H54 (cell line): ENCODE data around the gene IQCC.

Source experiments
- DNase-seq: peaks from one replicate; pipeline ENCODE4 v3.0.0; 2011; ENCODE audit warnings: low spot score, mixed read lengths; ENCODE audit not compliant: insufficient read length
- FAIRE-seq: peaks from 3 replicates; lab custom pipeline; 2011; peaks lifted over from hg19 to GRCh38; lab: Jason Lieb, UNC
- POLR2A ChIP-seq: IDR thresholded peaks from 2 replicates; pipeline ENCODE4 v1.6.1; 2011; ENCODE audit warnings: low read depth, mild to moderate bottlenecking, low read length

IQCC gene

DNA sequence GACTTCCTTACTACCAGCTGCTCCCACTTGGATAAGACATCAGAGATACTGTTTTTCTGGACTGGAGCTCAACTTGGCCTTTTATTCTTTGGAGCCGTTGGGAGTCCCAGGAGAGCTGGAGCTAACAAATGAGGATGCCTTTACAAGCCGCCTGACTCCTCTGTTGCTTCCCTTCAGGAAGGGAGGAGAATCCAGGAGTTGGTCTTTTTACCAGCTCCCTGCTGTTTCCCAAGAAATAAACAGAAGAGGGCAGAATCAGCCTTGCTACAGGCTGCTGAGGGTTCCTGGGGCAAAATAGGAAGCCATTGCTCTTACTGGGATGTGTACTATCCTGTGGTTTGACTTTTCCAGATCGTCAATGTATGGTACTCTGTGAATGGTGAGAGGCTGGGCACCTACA, 18.2 kb downstream of the IQCC start:
- FAIRE-seq, result no peak
- DNase-seq, result no peak
- no peak for TF ChIP-seq POLR2A

DNA sequence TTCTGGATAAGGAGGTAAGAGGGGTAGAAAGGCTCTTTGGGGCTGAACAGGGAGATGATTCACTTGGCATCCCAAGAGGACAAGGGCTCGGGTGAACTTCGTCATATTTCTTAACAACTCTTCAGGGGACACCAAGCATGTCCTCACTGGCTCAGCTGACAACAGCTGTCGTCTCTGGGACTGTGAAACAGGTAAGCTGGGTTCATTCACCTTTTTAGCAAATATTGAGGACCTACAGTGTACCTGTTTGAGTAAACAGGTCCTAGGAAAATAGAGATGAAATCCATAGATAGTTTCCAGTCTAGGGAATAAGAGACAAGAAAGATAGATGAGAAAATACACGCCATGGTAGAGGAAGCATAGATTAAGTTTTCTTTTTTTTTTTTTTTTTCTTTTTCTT, 18.8 kb downstream of the IQCC start:
- no peak for DNase-seq
- no peak for TF ChIP-seq POLR2A
- FAIRE-seq, result no peak

DNA sequence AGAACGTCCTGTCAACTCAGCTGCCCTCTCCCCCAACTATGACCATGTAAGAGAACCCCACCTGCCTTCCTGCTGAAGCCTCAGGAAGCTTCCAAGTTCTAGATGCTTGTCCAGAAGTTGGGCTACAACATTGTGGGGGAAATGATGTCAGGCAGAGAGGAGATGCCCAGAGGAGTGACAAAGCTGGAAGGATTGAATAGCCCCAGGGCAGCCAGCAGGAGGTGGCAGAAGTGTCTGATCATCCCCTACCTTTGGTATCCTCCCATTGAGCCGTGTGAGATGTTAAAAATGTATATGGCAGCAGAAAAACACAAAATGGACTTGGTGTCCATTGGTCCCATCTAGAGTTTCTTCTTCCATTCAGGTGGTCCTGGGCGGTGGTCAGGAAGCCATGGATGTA, 23.3 kb downstream of the IQCC start:
- no peak for TF ChIP-seq POLR2A
- DNase-seq (no peak), FAIRE-seq (no peak)

DNA sequence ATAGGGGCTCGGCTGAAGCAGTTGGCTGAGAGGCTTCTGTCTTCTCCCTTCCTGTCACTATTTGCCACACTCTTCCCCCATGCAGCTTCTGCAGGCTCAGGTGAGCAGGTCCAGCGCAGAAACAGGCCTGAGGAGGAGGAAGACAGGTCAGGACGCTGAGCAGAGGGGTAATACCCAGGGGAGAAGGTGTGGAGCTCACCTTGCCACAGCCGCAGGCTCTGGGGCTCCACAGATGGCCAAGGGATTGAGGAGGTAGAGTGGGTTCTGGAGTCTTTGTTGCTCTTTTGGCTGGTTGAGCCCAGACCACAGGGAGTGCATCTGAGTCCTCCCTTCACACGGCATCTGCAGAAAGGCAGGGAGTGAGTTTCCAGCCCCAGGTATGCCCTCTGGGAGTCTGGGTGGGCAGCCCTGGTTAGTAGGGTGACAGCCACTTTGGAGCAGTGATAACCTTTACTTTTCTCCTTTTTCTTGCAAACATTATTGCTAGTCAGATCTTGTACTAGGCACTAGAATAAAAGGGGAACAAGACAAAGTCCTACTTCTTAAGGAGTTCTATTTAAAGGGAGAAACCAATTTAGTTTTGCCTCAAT, 26.5 kb downstream of the IQCC start:
- no peak for TF ChIP-seq POLR2A
- FAIRE-seq, result no peak
- no peak for DNase-seq

DNA sequence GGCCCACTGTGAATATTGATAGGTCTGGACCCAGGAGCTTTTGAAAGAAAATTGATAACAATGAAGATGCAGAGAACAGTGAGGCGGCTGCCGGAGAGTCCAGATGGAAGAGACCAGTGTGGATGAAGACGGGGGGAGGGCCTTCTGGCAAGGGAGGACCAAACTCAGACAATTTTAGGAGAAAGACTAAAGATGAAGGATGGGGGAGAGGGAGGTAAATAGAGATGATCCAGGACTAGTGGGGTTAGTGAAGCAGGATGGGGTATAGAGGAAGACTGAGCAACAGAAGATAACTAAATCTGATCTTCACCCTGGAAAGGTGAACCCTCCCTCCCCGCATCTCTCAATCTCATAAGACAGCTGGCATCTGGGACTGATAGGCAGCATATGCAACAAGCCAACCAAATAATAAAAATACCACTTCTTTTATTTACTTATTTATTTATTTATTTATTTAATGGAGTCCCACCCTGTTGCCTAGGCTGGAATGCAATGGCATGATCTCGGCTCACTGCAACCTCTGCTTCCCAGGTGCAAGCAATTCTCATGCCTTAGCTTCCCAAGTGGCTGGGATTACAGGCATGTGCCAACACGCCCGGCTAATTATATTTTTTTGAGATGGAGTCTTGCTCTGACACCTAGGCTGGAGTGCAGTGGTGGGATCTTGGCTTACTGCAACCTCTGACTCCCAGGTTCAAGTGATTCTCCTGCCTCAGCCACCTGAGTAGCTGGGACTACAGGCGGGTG, 27.3 kb downstream of the IQCC start:
- no peak for TF ChIP-seq POLR2A
- FAIRE-seq (no peak), DNase-seq (no peak)

DNA sequence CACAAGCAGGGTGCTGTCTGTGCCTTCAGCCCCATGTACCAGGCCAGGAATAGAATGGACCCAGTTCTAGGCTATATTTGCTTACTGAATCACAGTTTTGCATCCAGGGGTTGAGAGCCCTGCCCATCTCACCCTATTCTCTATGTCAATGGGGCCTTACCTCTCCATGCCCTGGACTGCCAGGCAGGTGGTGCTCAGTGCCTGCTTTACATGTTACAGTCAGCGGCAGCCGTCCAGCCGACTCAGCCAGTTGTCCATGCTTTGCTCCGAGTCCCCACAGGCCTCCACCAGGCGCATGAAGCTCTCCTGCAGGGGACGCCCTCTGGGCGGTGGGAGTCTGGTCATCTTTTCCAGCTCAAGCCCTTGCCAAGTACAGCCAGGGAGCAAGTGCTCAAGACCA, 29.3 kb downstream of the IQCC start:
- no peak for TF ChIP-seq POLR2A
- no peak for FAIRE-seq
- no peak for DNase-seq

DNA sequence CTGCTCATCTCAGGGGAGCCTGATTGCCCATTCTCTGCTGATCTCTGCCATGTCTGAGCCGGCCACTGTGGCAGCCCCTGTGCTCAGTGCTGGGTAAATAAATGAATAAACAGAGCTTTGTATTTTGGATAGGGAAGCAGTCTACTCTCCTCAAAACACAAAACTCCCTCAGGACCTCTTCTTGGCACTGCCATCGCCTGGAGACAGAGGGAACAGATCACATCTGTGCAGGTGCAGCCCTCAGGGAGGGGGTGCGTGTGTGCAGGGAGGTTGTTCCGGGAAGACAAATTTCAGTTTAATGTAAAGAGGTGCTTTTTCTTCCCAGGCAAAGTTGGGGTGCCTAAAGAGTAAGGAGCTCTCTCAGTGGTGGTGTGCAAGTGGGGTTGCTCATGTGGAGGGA, 33.9 kb downstream of the IQCC start:
- FAIRE-seq, result no peak
- DNase-seq, result no peak
- no peak for TF ChIP-seq POLR2A

DNA sequence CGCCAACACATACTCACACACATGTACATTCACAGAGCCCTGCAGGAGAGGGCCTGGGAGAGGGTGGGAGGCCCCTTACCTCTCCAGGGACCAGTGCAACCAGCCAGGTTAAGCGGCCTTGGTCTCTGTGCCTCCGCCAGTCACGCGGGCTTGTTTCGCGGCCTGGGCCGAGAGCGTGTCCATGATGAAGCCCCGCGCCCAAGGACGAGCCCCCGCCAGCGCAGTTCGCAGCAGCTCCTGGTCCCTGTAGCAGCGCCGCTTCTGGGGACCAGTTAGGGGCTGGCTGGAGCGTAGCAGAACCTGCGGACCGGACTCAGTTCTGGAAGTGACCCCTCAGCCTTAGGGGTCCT, 34.3 kb downstream of the IQCC start:
- TF ChIP-seq POLR2A, result no peak
- no peak for FAIRE-seq
- no peak for DNase-seq

DNA sequence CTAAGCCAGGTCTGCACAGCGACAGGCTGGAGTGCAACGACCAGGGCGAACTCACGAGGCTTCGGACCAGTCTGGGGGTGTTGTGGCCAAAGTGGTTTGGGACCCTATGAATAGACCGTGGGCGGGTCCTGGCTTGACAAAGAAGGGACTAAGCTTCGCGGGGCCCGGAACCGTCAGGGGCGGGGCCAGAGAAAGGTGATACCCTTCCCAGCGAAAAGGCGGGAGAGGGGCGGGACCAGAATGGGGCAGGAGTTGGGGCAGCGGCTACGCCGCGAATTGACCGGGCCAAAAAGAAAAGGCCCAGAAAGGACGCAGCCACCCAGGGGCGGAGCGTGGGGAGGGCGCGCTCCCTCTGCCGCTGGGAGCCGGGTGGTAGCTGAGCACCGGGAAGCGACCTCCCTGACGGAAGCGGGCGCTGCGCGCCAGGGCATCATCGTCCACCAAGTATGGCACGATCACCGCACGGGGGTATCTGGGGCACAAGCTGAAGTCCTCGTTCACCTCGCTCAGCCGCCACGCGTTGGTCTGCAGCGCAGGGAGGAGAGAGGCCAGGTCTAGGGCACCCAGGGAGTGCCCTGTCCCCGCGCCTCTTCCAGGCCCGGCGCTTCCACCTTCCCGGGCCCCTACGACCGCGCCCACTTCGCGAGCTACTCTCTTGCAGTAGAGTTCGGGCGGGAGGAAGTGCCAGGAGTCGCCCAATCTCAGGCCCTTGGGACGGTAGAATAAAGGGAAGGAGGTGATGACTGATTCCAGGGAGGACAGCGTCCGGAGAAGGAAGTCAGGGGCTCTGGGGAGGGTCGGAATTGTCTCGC, 34.9 kb downstream of the IQCC start:
- DNase-seq (no peak), FAIRE-seq (no peak)
- TF ChIP-seq POLR2A, result no peak

DNA sequence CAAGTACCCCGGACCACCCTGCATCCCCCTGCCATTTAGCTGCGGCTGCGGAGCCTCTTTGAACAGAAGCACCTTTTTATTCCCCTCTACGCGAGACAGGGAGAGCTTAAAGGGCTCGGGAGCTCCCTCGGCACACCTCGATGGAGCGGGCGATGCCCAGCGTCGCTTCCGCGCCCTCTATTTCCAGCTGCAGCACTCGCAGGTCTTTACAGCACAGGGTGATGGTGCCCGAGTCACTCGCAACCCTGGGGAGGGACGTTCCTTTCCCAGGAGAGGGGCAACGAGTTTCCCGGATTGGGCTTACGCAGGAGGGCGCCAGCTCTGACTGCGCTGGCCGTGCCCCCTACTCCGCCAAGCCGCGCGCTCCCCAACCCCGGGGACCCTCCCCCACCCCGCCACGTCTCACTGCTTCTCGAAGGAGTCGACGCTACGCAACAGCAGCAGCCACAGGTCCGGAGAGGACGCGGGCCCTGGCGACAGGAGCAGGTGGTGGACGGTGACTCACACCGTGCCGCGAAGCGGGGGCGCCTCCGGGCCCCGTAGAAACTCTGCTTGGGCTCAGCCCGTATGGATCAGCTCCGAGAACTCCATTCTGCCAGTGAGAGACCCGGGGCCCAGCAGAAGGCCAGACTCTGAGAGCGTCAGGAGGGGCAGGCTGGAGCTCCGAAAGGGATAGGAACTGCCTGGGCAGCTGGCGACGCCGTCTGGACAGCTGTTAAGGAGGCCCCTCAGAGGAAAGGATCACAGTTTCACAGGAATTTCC, 35.7 kb downstream of the IQCC start:
- no peak for FAIRE-seq
- TF ChIP-seq POLR2A, result no peak
- no peak for DNase-seq

DNA sequence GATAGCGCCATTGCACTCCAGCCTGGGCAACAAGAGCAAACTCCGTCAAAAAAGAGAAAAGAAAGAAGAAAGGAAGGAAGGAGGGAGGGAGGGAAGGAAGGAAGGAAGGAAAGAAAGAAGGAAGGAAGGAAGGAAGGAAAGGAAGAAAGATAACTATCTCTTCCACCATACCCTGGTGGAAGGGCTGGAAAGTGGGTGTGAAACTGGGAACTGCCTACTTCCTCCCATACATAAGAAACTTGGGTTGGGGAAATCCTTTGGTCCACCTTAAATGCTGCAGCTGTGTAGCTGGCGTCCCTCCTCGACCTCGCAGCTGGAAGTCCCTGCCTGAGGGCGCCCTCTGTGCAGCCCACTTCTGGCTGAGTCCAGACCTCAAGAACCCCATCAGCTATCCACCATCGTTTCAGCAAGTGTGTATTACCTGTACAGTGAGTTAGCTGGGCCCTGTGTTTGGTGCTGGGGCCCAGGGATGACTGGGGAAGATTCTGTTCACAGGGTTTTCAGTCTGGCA, 36.9 kb downstream of the IQCC start:
- TF ChIP-seq POLR2A, result no peak
- FAIRE-seq (no peak), DNase-seq (no peak)

DNA sequence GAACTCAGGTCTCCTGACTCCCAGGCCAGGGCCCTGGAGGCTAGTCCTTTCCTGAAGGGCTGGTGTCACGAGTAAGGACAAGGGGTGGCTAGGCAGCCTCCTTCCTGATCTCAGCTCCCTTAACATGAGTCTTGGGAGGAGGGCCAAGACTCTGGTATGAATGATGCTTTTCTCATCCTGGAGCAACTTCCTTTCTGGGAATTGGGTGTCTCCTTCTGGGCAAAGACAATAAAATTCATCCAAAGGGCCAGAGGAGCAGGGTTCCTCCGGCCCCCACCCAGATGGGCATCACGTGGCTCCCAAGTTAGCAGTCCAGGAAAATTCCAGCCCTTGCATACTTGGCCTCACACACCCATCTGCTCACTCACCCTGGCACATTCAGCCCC, 41.4 kb downstream of the IQCC start, which contains the start of gene FAM167B:
TSS of gene FAM167B (plus strand) at position 335 of the 386 bp plus-strand sequence. CDS start 200 bp downstream, outside the sequence.
- DNase-seq (no peak), FAIRE-seq (no peak)
- no peak for TF ChIP-seq POLR2A

DNA sequence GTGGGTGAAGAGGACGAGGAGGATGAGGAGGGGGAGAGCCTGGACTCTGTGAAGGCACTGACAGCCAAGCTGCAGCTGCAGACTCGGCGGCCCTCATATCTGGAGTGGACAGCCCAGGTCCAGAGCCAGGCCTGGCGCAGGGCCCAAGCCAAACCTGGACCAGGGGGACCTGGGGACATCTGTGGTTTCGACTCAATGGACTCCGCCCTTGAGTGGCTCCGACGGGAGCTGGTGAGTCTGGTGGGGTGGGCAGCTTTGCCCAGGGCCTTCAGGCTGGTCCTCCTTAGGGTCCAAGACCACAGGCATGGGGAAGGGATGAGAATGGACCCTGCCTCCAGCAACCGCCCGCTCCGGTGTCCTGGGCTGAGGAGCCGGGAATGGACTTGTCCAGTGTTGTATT, 42.0 kb downstream of the IQCC start:
- DNase-seq, result no peak
- no peak for FAIRE-seq
- TF ChIP-seq POLR2A, result no peak
